OCI-LY1 (cell line): ENCODE results near the gene CEP250.

Experiments used
- H2AFZ ChIP-seq: fragments of 200-600 bp; sonication (generic), shearing (Covaris generic); 2 replicates; pipeline ENCODE4 v1.6.0; 2014; ENCODE audit warnings: antibody characterized with exemption, mild to moderate bottlenecking, low read length
- H3F3A ChIP-seq: fragments of 200-600 bp; sonication (generic), shearing (Covaris generic); 2 replicates; pipeline ENCODE4 v1.6.0; 2014; ENCODE audit warnings: mild to moderate bottlenecking, antibody characterized with exemption, low read length, moderate library complexity; ENCODE audit not compliant: insufficient read depth
- H3K27ac ChIP-seq: fragments of 200-600 bp; sonication (generic); 2 replicates; pipeline ENCODE4 v1.5.1; 2014; ENCODE audit warnings: low read length, mixed run types, mild to moderate bottlenecking, low read depth; ENCODE audit not compliant: poor library complexity, severe bottlenecking
- H3K27me3 ChIP-seq: fragments of 200-600 bp; sonication (generic); 2 replicates; pipeline ENCODE4 v1.6.0; 2014; ENCODE audit warnings: antibody characterized with exemption, mild to moderate bottlenecking, low read length, moderate library complexity; ENCODE audit not compliant: insufficient read depth
- H3K36me3 ChIP-seq: fragments of 200-600 bp; sonication (generic); 2 replicates; pipeline ENCODE4 v1.6.1; 2014; ENCODE audit warnings: mild to moderate bottlenecking, antibody characterized with exemption, low read length, moderate library complexity, mixed read lengths; ENCODE audit not compliant: insufficient read depth
- H3K4me1 ChIP-seq: fragments of 200-600 bp; sonication (generic); 2 replicates; pipeline ENCODE4 v1.5.1; 2014; ENCODE audit warnings: mild to moderate bottlenecking, low read length, moderate library complexity; ENCODE audit not compliant: insufficient read depth, severe bottlenecking
- H3K4me2 ChIP-seq: fragments of 200-600 bp; sonication (generic), shearing (Covaris generic); 2 replicates; pipeline ENCODE4 v1.6.1; 2014; ENCODE audit warnings: low read length
- H3K4me3 ChIP-seq: fragments of 200-600 bp; sonication (generic); 2 replicates; pipeline ENCODE4 v1.5.1; 2014; ENCODE audit warnings: low read length, low read depth, mild to moderate bottlenecking, mixed read lengths; ENCODE audit not compliant: poor library complexity, severe bottlenecking
- H3K79me2 ChIP-seq: fragments of 200-600 bp; shearing (Covaris generic); 2 replicates; pipeline ENCODE4 v1.6.1; 2016; ENCODE audit warnings: mixed run types, low read length, mixed read lengths; ENCODE audit not compliant: insufficient read depth
- H3K9ac ChIP-seq: fragments of 200-600 bp; sonication (generic), shearing (Covaris generic); 2 replicates; pipeline ENCODE4 v1.6.1; 2014; ENCODE audit warnings: mild to moderate bottlenecking, low read length, mixed read lengths
- H3K9me2 ChIP-seq: fragments of 200-600 bp; sonication (generic), shearing (Covaris generic); 2 replicates; pipeline ENCODE4 v1.6.1; 2014; ENCODE audit warnings: low read depth, mild to moderate bottlenecking, low read length, mixed read lengths
- H3K9me3 ChIP-seq: fragments of 200-600 bp; shearing (Covaris generic); 2 replicates; pipeline ENCODE4 v1.6.1; 2014; ENCODE audit warnings: low read length, mixed read lengths
- H4K20me1 ChIP-seq: fragments of 200-600 bp; sonication (generic), shearing (Covaris generic); 2 replicates; pipeline ENCODE4 v1.6.0; 2016; ENCODE audit warnings: mild to moderate bottlenecking, low read length; ENCODE audit not compliant: insufficient read depth
- EZH2 ChIP-seq: fragments of 200-600 bp; sonication (generic), shearing (Covaris generic); IDR thresholded peaks from 2 replicates; pipeline ENCODE4 v1.8.0; 2017; ENCODE audit warnings: borderline replicate concordance, mixed run types, mild to moderate bottlenecking, antibody characterized with exemption, low read length, moderate library complexity, mixed read lengths
- TF ChIP-seq, protein P1 (sequence below): fragments of 200-600 bp; sonication (generic), shearing (Covaris generic); IDR thresholded peaks from 2 replicates; pipeline ENCODE4 v1.5.1; 2017; ENCODE audit warnings: mild to moderate bottlenecking, antibody characterized with exemption, low read length, moderate library complexity, mixed read lengths

The CEP250 gene

DNA sequence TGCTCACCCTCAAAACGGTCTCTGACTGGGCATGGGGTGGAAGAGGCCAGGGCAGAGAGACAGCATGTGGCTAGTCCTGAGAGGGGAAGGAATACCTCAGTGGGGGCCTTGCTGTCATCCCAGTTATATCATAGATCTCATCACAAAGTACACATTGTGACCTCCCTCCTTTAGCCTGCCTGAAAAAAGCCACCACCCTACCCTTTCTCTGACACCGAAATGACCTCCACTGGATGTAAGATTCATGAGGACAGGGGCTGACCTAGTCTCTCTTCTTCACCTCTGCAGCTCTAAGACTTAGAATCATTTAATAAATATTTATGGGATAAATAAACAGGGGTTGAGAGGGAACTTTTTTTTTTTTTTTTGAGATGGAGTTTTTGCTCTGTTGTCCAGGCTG, 74.2 kb downstream of the CEP250 start, which contains the start of gene C20orf173:
C20orf173 (minus strand) TSS at position 101 of the 400 bp plus-strand sequence. CDS start 279 bp downstream, outside the sequence.
- Histone ChIP-seq H3F3A (no peaks in the 10 kb centered on the region), H3K27ac (no peak within 1 kb of the TSS), H3K36me3 (no peaks in the 10 kb centered on the region), H3K9me2 (no peaks in the 10 kb centered on the region), H3K4me2 (no peak within 1 kb of the TSS), H3K9me3 (no peaks in the 10 kb centered on the region; the same call in 1 of the 2 replicates), H4K20me1 (no peaks in the 10 kb centered on the region), H3K4me3 (no peak within 1 kb of the TSS), H3K9ac (no peak within 1 kb of the TSS), H3K79me2 (no peaks in the 10 kb centered on the region), H3K4me1 (no peaks in the 10 kb centered on the region), H3K27me3 (no peaks in the 10 kb centered on the region), H2AFZ (no peak within 1 kb of the TSS)
- TF ChIP-seq, protein P1, sequence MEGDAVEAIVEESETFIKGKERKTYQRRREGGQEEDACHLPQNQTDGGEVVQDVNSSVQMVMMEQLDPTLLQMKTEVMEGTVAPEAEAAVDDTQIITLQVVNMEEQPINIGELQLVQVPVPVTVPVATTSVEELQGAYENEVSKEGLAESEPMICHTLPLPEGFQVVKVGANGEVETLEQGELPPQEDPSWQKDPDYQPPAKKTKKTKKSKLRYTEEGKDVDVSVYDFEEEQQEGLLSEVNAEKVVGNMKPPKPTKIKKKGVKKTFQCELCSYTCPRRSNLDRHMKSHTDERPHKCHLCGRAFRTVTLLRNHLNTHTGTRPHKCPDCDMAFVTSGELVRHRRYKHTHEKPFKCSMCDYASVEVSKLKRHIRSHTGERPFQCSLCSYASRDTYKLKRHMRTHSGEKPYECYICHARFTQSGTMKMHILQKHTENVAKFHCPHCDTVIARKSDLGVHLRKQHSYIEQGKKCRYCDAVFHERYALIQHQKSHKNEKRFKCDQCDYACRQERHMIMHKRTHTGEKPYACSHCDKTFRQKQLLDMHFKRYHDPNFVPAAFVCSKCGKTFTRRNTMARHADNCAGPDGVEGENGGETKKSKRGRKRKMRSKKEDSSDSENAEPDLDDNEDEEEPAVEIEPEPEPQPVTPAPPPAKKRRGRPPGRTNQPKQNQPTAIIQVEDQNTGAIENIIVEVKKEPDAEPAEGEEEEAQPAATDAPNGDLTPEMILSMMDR: no peak
- no peak for TF ChIP-seq EZH2

DNA sequence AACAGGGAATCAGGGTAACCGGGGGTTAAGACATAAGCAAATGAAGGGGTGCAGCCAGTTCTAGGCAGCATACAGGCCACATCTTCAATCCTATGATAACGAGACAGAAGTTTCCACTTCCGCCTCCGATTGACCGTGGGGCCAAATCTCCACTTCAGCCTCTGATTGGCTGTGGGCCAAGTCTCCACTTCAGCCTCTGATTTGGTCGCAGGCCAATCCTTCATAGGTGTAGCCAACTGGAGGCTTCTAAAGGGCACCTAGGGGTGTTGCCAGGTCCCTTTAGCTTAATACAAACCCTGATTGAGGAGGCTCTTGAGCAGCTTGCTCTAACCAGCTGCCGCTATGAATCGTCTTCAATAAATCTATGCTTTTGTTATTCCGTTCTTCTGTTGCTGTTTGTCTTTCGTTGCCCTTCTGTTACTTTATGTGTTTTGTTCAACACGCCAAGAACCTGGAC, 84.4 kb downstream of the CEP250 start:
- H3K4me1 ChIP-seq: peaks cover 27% of the 10 kb centered on the region
- peaks cover 7% of the 10 kb centered on the region; the same call in 1 of the 2 replicates for H3K36me3 ChIP-seq
- no peaks in the 10 kb centered on the region for H3K79me2 ChIP-seq
- TF ChIP-seq, protein P1: no peak
- no peak for TF ChIP-seq EZH2
- peak overlapping the region; percentile 60 for H3K4me3 ChIP-seq
- no peaks in the 10 kb centered on the region for H3F3A ChIP-seq
- no peaks in the 10 kb centered on the region for H3K9me3 ChIP-seq
- H3K9me2 ChIP-seq: no peaks in the 10 kb centered on the region
- H2AFZ ChIP-seq: no peak overlapping the region
- peak overlapping the region; percentile 67 for H3K27ac ChIP-seq
- H3K4me2 ChIP-seq: peak overlapping the region; percentile 69
- peak overlapping the region; percentile 48 for H3K9ac ChIP-seq
- H4K20me1 ChIP-seq: no peaks in the 10 kb centered on the region
- no peaks in the 10 kb centered on the region for H3K27me3 ChIP-seq

DNA sequence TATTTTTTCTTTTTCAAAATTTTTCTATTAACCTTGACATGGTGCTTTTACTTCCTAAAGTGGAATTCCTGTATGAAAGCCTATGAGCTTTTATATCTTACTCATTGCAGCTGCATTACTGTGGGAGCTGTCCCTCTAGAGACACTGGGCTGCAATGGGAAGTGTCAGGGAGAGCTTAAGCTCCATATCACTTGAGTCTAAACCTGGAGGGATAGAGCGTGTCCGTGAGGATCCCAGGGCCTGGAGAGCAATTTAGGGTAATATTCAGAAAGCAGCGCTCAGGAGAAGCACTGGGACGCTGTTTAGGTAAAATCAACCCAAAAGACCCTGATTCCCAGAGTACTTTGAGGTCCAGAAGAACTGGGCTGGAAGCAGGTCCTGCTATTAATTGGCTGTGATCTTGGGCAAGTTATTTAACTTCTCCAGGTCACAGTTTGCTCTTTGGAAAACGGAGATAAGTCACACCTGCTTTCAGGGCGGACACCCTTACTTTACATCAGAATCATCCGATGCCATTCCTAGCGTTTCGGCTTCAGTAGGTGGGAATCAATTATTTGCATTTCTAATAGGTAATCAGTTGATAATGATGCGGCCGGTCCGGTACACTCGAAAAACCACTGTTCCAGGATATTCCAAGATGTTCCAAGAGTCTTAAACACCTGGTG, 85.9 kb downstream of the CEP250 start:
- Histone ChIP-seq H3F3A (no peaks in the 10 kb centered on the region), H3K27me3 (no peaks in the 10 kb centered on the region), H3K4me2 (peak overlapping the region; percentile 69), H3K27ac (no peak overlapping the region), H3K9ac (peak overlapping the region; percentile 42; the same call in 1 of the 2 replicates), H3K9me2 (no peaks in the 10 kb centered on the region), H3K4me3 (peak overlapping the region; percentile 82), H2AFZ (no peak overlapping the region), H3K4me1 (peaks cover 27% of the 10 kb centered on the region), H3K9me3 (no peaks in the 10 kb centered on the region), H4K20me1 (no peaks in the 10 kb centered on the region), H3K79me2 (no peaks in the 10 kb centered on the region), H3K36me3 (peaks cover 15% of the 10 kb centered on the region; the same call in 1 of the 2 replicates)
- TF ChIP-seq, protein P1: no peak
- TF ChIP-seq EZH2: no peak
